Raji (cell line): ENCODE measurements around the gene ABRAXAS1.

ENCODE experiments used
- POLR2A ChIP-seq: IDR thresholded peaks from 2 replicates; pipeline ENCODE4 v1.6.1; 2011; ENCODE audit warnings: low read depth, low read length, control low read depth; ENCODE audit not compliant: insufficient read depth

Gene ABRAXAS1

GRCh38 chr4:83455281-83456183 is 29.4 kb downstream of the ABRAXAS1 start, which contains the start of the genes HELQ and MRPS18C:
TSS of gene HELQ (minus strand) at chr4:83455823. CDS start at chr4:83455693, 130 bp downstream.
TSS of gene MRPS18C (plus strand) at chr4:83456058. CDS start at chr4:83456078, 20 bp downstream.
- TF ChIP-seq POLR2A: peak; percentile 95

- TF ChIP-seq POLR2A: no peak
Observed at GRCh38 chr4:83454686-83455085, 30.2 kb downstream of the ABRAXAS1 start.

DNA sequence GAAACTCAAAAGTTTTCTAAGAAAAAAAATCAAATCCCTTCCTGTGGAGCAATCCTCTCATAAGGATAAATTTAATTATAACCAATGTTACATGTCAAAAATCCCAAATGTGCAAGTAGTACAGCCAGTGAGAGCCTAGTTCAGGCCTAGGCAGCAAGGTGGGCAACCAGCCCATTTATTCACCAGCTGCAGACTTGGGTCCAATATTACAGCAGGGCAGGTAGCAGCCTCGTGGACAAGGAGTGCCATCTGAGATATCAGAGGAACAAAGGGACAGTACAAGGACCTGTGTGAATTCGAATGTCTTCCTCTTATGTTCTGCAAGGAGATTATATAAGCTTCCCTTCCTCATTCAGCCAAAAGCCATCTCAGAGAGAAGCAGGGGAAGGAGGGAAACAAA is 35.9 kb downstream of the ABRAXAS1 start:
- no peak for TF ChIP-seq POLR2A

GRCh38 chr4:83440899-83441298 is 44.0 kb downstream of the ABRAXAS1 start:
- no peak for TF ChIP-seq POLR2A

GRCh38 chr4:83440148-83440814 is 44.6 kb downstream of the ABRAXAS1 start:
- no peak for TF ChIP-seq POLR2A

- TF ChIP-seq POLR2A: no peak
Observed at GRCh38 chr4:83438719-83439118, 46.2 kb downstream of the ABRAXAS1 start.

DNA sequence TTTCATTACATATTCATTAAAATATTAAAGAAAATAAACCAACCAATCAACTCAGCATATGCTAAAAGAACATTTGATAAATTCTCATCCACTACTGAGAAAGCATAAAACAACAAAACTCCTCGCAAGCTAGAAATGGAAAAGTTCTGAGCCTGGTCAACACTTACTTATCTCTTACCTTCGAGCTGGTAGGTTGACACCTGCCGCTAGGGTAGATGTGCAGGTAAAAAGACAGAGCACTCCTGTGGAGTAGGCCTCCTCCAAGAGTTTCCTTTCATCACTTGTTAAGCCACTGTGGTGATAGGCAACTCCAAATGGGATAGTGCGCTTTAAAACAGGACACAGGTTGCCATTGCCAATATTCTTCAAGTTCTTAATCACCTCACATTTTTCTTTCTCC is 48.2 kb downstream of the ABRAXAS1 start:
- no peak for TF ChIP-seq POLR2A

DNA sequence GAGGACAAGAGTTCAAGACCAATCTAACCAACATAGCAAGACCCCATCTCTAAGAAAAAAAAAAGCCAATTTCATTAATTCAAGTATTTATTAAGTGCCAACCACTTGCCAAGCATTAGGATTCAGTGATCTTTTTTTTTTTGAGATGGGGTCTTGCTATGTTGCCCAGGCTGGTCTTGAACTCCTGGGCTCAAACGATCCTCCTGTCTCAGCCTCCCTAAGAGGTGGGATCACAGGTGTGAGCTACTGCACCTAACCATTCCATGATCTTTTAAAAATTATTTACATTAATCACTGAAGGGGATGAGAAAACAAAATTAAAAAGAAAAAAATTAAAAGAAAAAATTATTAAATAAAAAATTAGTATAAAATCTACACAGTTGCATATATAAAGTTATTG is 53.7 kb downstream of the ABRAXAS1 start:
- no peak for TF ChIP-seq POLR2A

- no peak for TF ChIP-seq POLR2A
Observed at GRCh38 chr4:83418211-83418610, 66.7 kb downstream of the ABRAXAS1 start.

DNA sequence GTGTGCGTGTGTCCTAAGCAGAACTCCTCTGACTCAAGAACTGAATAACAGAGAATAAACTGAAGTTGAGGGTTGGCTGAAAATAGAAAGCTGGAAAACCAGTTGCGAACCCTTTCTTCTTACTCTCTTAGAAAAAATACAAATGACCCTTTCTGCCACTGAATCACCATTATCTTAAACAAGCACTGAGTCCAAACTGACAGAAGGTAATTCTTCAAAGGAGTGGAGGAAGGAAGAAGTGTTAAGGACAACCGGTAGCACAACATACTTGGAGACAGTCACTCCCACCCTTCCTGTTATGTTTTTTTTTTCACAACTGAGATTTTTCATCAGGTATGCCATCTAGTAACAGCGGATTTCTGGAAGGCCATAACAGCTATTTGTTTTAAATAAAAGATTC is 67.3 kb downstream of the ABRAXAS1 start:
- TF ChIP-seq POLR2A: no peak

DNA sequence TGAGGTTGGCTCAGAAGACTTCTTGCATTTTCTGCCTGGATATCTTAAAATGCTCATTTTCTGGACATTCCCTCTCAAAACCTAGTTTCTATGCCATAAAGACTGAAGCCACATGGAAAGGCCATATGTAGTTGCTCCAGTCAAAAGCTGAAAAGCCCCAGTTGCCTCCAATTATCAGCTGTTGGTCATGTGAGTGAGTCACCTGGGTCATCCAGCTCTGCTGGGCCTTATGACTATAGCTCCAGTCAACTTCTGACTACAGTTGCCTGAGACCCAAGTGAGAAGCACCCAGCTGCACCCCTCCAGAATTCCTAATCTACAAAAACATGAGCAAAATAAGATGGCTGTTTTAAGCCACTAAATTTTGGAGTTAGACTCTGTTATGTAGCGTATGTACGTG is 71.2 kb downstream of the ABRAXAS1 start:
- TF ChIP-seq POLR2A: no peak
